HG02642 (cell line): ENCODE measurements around the gene DAO.
"Not testable (repeated sequence)": the region's sequence is repeated elsewhere in the genome, so short reads cannot be mapped to it uniquely, and the experiment has no call there.

Experiments
- ATAC-seq: cut with Tn5 transposase; IDR thresholded peaks from one replicate; pipeline ENCODE4 v1.9.1; 2021; ENCODE audit warnings: mild to moderate bottlenecking; ENCODE audit not compliant: unreplicated experiment, poor library complexity

The DAO gene

GRCh38 chr12:108866083-108866482 lies 13.8 kb upstream of the DAO start:
- not testable (repeated sequence) for ATAC-seq

- ATAC-seq, result no peak
Observed at GRCh38 chr12:108868781-108869180, 11.1 kb upstream of the DAO start.

- ATAC-seq, result no peak
Observed at GRCh38 chr12:108875280-108875679, 4.6 kb upstream of the DAO start.

GRCh38 chr12:108875682-108876361 lies 4.1 kb upstream of the DAO start:
- no peak for ATAC-seq

GRCh38 chr12:108876550-108876949 lies 3.3 kb upstream of the DAO start:
- ATAC-seq, result no peak

GRCh38 chr12:108881953-108882352 lies 2.1 kb downstream of the DAO start:
- no peak for ATAC-seq

- ATAC-seq, result no peak
Observed at GRCh38 chr12:108884116-108885012, 4.5 kb downstream of the DAO start.

GRCh38 chr12:108886873-108887629 lies 7.2 kb downstream of the DAO start:
- ATAC-seq, result no peak

- ATAC-seq, result no peak
Observed at GRCh38 chr12:108888031-108888430, 8.1 kb downstream of the DAO start.

- ATAC-seq, result no peak
Observed at GRCh38 chr12:108890208-108890607, 10.3 kb downstream of the DAO start.

GRCh38 chr12:108895220-108895802 lies 15.4 kb downstream of the DAO start:
- ATAC-seq, result no peak

- no peak for ATAC-seq
Observed at GRCh38 chr12:108896336-108896735, 16.4 kb downstream of the DAO start.

- no peak for ATAC-seq
Observed at GRCh38 chr12:108896817-108897216, 16.9 kb downstream of the DAO start.

- no peak for ATAC-seq
Observed at GRCh38 chr12:108899145-108899544, 19.3 kb downstream of the DAO start.

- ATAC-seq, result no peak
Observed at GRCh38 chr12:108905725-108906124, 25.8 kb downstream of the DAO start.

- no peak for ATAC-seq
Observed at GRCh38 chr12:108906971-108907370, 27.1 kb downstream of the DAO start.

GRCh38 chr12:108907839-108908351 lies 28.0 kb downstream of the DAO start:
- ATAC-seq, result no peak

GRCh38 chr12:108910336-108910735 lies 30.4 kb downstream of the DAO start:
- ATAC-seq, result no peak

- ATAC-seq, result no peak
Observed at GRCh38 chr12:108911915-108912314, 32.0 kb downstream of the DAO start.

GRCh38 chr12:108912361-108912760 lies 32.5 kb downstream of the DAO start:
- ATAC-seq, result no peak
